Transverse colon (tissue), 4 donors: ENCODE measurements around the gene LMO2. TPM values are rescaled to one million over a fixed set of nuclear protein-coding genes. Genes with fewer than 3 reads are reported as not detected.

Experiments
- DNase-seq: peaks from one replicate; pipeline ENCODE4 v3.0.0-alpha.2; 2019
- H3K27ac ChIP-seq, 4 donors: fragments of 200-600 bp; sonication (generic); 2 replicates each; pipeline ENCODE4 v1.5.1; 2016 to 2018; ENCODE audit warnings: inconsistent platforms in 4 of 4
- H3K27me3 ChIP-seq: fragments of 200-600 bp; sonication (generic); 2 replicates; pipeline ENCODE4 v1.5.1; 2017; ENCODE audit warnings: inconsistent platforms
- H3K36me3 ChIP-seq, 4 donors: fragments of 200-600 bp; sonication (generic); 2 replicates each; pipeline ENCODE4 v1.5.1; 2017 to 2019; ENCODE audit warnings: inconsistent platforms in 4 of 4
- H3K4me1 ChIP-seq, 4 donors: fragments of 200-600 bp; sonication (generic); 2 replicates each; pipeline ENCODE4 v1.5.1; 2017 to 2020; ENCODE audit warnings: inconsistent platforms in 4 of 4
- H3K4me3 ChIP-seq, 4 donors: fragments of 200-600 bp; sonication (generic); 1 replicate in 1 of 4; 2 replicates in 3 of 4; pipeline versions ENCODE4 v1.5.1 to v1.6.1; 2017 to 2019; ENCODE audit warnings: inconsistent platforms in 4 of 4
- H3K9me3 ChIP-seq, 2 donors: fragments of 200-600 bp; sonication (generic); 2 replicates each; pipeline ENCODE4 v1.5.1; 2017 to 2019; ENCODE audit warnings: inconsistent platforms in 2 of 2
- CTCF ChIP-seq, 5 experiments: fragments of 200-600 bp in 3 of 5; fragments of 450-650 bp in 2 of 5; sonication (generic) in 3 of 5; IDR thresholded peaks; 1 replicate in 2 of 5; 2 replicates in 3 of 5; pipeline ENCODE4 v1.5.1; 2016 to 2017; ENCODE audit warnings: antibody characterized with exemption in 5 of 5, inconsistent platforms in 3 of 5, mild to moderate bottlenecking in 2 of 5, moderate library complexity in 1 of 5
- EP300 ChIP-seq: sonication (generic); formaldehyde crosslinking; IDR thresholded peaks from one replicate; pipeline ENCODE4 v1.6.1; 2017; ENCODE audit warnings: antibody characterized with exemption, low read depth
- POLR2A ChIP-seq: fragments of 450-650 bp; IDR thresholded peaks from one replicate; pipeline ENCODE4 v1.6.1; 2016; ENCODE audit warnings: antibody characterized with exemption, mild to moderate bottlenecking, moderate library complexity
- POLR2AphosphoS5 ChIP-seq, 3 donors: sonication (generic); formaldehyde crosslinking; IDR thresholded peaks; one replicate each; pipeline ENCODE4 v1.6.1; 2016; ENCODE audit warnings: antibody characterized with exemption in 3 of 3
- WGBS, 2 donors: methylation state at CpG; one replicate each; pipeline ENCODE4 v1.1.5; 2018; ENCODE audit warnings: low coverage in 1 of 2; 5-methylcytosine and 5-hydroxymethylcytosine counted together
- in situ Hi-C, 4 donors: fragments of 200-750 bp; cut with MboI; loops; one replicate each; pipeline versions ENCODE4 v1.15.0 to v1.15.1; 2017; ENCODE audit warnings: low sequenced_read_pairs in 3 of 4, low pct_ligation_motif_present in 1 of 4, low pct_unique_long_range_greater_than_20kb in 1 of 4
- intact Hi-C: fragments of 100-400 bp; cut with DNase I; formaldehyde crosslinking; loops from one replicate; pipeline ENCODE4 v1.15.1; 2023; ENCODE audit warnings: low total_unique reads
- total RNA-seq, 4 donors: library from RNA; depleted of rRNA; stranded (reverse); fragments of >200 nt; gene quantifications; one replicate each; pipeline ENCODE4 v1.1.0, GENCODE V29; 2016

Gene LMO2
- total RNA-seq, 4 donors from 2014 or later, result 1.4 to 18.0 (median 4.0) TPM

GRCh38 chr11:33880979-33881378 lies 10.9 kb downstream of the LMO2 start:
- H3K36me3 ChIP-seq, result no peaks in the 10 kb centered on the region
- no peaks in the 10 kb centered on the region for H3K9me3 ChIP-seq
- intact Hi-C loops, result no loop called here
- WGBS, 2 donors, result 20 to 90% methylated on average over 1 to 7 of the region's 7 CpGs
- H3K27ac ChIP-seq, result no peak overlapping the region
- H3K4me1 ChIP-seq, result no peaks in the 10 kb centered on the region
- H3K27me3 ChIP-seq, result peaks cover 41% of the 10 kb centered on the region
- in situ Hi-C loops, result no loop called here
- DNase-seq, result no peak
- H3K4me3 ChIP-seq, result no peak overlapping the region
- no peak for TF ChIP-seq POLR2AphosphoS5 (IDR thresholded peaks at IDR 0.05)
- no peak for TF ChIP-seq CTCF (IDR thresholded peaks at IDR 0.05)
- no peak for TF ChIP-seq POLR2A
- TF ChIP-seq EP300, result no peak

GRCh38 chr11:33879375-33879774 lies 12.5 kb downstream of the LMO2 start:
- H3K9me3 ChIP-seq, result no peaks in the 10 kb centered on the region
- in situ Hi-C loops (no loop called here), intact Hi-C loops (no loop called here)
- no peak overlapping the region for H3K27ac ChIP-seq
- H3K4me1 ChIP-seq, result no peaks in the 10 kb centered on the region
- no peak overlapping the region for H3K4me3 ChIP-seq
- DNase-seq, result no peak
- no peaks in the 10 kb centered on the region for H3K36me3 ChIP-seq
- TF ChIP-seq EP300 (no peak), POLR2A (no peak), POLR2AphosphoS5 (IDR thresholded peaks at IDR 0.05) (no peak), CTCF (IDR thresholded peaks at IDR 0.05) (no peak)
- H3K27me3 ChIP-seq, result peaks cover 49% of the 10 kb centered on the region
- 93 to 100% methylated on average over 3 to 9 of the region's 9 CpGs for WGBS, 2 donors

GRCh38 chr11:33877038-33877437 lies 14.8 kb downstream of the LMO2 start:
- intact Hi-C loops (no loop called here), in situ Hi-C loops (no loop called here)
- Histone ChIP-seq H3K4me3 (no peak overlapping the region), H3K9me3 (no peaks in the 10 kb centered on the region), H3K27ac (no peak overlapping the region), H3K36me3 (no peaks in the 10 kb centered on the region), H3K27me3 (peaks cover 58% of the 10 kb centered on the region), H3K4me1 (no peaks in the 10 kb centered on the region)
- 82% methylated on average over 3 of the region's 3 CpGs; no CpG with 5 or more reads in 1 of the 2 donors for WGBS, 2 donors
- TF ChIP-seq POLR2AphosphoS5 (IDR thresholded peaks at IDR 0.05), result no peak
- no peak for TF ChIP-seq CTCF (IDR thresholded peaks at IDR 0.05)
- no peak for TF ChIP-seq EP300
- DNase-seq, result no peak

DNA sequence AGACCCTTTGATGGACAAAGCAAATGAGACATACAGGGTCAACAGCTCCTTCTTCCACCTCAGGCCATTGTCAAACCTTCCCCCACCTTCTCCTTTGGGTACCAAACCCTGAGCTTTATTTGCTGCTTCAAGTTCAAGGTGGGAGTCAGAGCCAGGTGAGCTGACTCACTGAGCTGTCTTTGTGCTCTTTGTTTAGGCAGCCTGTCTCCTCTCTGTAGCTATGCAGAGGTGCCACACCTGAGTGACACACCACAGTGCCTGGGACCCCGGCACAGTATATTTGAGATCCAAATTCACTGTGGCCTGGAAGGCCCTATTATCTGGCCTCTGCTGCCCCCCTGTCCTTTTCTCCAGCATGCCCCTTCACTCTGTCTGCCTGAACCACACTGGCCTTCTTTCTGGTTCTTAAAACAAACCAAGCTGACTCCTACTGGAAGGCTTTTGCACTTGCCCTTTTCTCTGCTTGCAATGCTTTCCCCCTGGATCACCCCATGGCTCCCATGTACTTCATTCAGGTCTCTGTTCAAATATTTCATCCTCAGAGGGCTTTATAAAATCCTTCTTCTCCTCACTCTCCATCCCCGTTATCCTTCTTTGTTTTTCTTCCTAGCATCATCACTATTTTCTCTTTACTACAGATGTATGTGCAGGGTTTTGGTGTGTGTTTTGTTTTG lies 16.1 kb downstream of the LMO2 start:
- no peaks in the 10 kb centered on the region for H3K36me3 ChIP-seq
- TF ChIP-seq EP300 (no peak), POLR2AphosphoS5 (IDR thresholded peaks at IDR 0.05) (no peak), CTCF (IDR thresholded peaks at IDR 0.05) (no peak), POLR2A (no peak)
- WGBS, 2 donors, result 70 to 87% methylated on average over 2 of the region's 2 CpGs
- H3K9me3 ChIP-seq, result no peaks in the 10 kb centered on the region
- H3K27me3 ChIP-seq, result peaks cover 65% of the 10 kb centered on the region
- no peak overlapping the region for H3K4me3 ChIP-seq
- H3K4me1 ChIP-seq, result peaks cover 0 to 2% (median under 1%) of the 10 kb centered on the region in 4 donors
- intact Hi-C loops, result no loop called here
- no peak overlapping the region for H3K27ac ChIP-seq
- in situ Hi-C loops, result no loop called here
- DNase-seq, result no peak
